Suprapubic skin (tissue), 4 donors: Measurements from ENCODE around the gene ADAMTS15. TPM values are rescaled to one million over a fixed set of nuclear protein-coding genes. Genes with fewer than 3 reads are reported as not detected.

Experiments
- DNase-seq, 2 donors: peaks; one replicate each; pipeline ENCODE4 v3.0.0-alpha.2; 2019; ENCODE audit warnings: low spot score in 2 of 2
- H3K27ac ChIP-seq: fragments of 200-600 bp; sonication (generic); one replicate; pipeline ENCODE4 v1.5.1; 2019
- H3K27me3 ChIP-seq: fragments of 200-600 bp; sonication (generic); one replicate; pipeline ENCODE4 v1.5.1; 2019
- H3K36me3 ChIP-seq: fragments of 200-600 bp; sonication (generic); one replicate; pipeline ENCODE4 v1.5.1; 2019
- H3K4me1 ChIP-seq: fragments of 200-600 bp; sonication (generic); one replicate; pipeline ENCODE4 v1.5.1; 2019
- H3K4me3 ChIP-seq: fragments of 200-600 bp; sonication (generic); one replicate; pipeline ENCODE4 v1.5.1; 2019; ENCODE audit warnings: mild to moderate bottlenecking
- H3K9me3 ChIP-seq: fragments of 200-600 bp; sonication (generic); one replicate; pipeline ENCODE4 v1.5.1; 2019
- EP300 ChIP-seq: sonication (generic); formaldehyde crosslinking; IDR thresholded peaks from one replicate; pipeline ENCODE4 v1.6.1; 2017; ENCODE audit warnings: antibody characterized with exemption
- POLR2A ChIP-seq, 2 donors: fragments of 450-650 bp; IDR thresholded peaks; one replicate each; pipeline ENCODE4 v1.6.1; 2017; ENCODE audit warnings: antibody characterized with exemption in 2 of 2, mild to moderate bottlenecking in 2 of 2, moderate library complexity in 2 of 2
- POLR2AphosphoS5 ChIP-seq, 3 donors: sonication (generic); formaldehyde crosslinking; IDR thresholded peaks; one replicate each; pipeline ENCODE4 v1.6.1; 2017; ENCODE audit warnings: antibody characterized with exemption in 3 of 3
- WGBS: methylation state at CpG from one replicate; pipeline ENCODE4 v1.1.5; 2018; 5-methylcytosine and 5-hydroxymethylcytosine counted together
- total RNA-seq, 4 donors: library from RNA; depleted of rRNA; stranded (reverse); fragments of >200 nt; gene quantifications; one replicate each; pipeline ENCODE4 v1.1.0, GENCODE V29; 2016
- TF ChIP-seq, protein P1 (sequence below), 2 donors: fragments of 200-600 bp in 1 of 2; fragments of 450-650 bp in 1 of 2; sonication (generic) in 1 of 2; IDR thresholded peaks; one replicate each; pipeline ENCODE4 v1.5.1; 2016 to 2019; ENCODE audit warnings: antibody characterized with exemption in 2 of 2, mild to moderate bottlenecking in 1 of 2, moderate library complexity in 1 of 2

The ADAMTS15 gene
- total RNA-seq, 4 donors from 2014 or later, result 3.8 to 7.2 (median 5.7) TPM

DNA sequence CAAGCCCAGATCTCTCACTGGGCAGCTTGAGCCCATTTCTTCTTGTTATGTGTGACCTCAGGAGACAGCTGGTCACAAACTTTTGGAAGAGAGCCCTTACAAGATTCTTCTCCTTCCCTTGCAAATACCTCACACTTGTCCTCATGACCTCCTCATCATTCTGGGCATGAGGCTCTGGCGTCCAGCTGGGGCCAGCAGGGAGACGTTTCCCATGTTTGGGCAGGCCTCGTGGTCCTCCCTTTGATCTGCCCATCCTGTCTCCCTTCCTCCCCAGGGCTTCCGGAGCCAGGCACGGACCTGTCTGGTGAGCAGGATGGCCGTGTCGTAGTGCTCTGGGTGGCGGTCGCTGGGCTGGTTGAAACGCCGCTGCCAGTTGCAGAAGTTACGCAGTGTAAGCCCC, 29.7 kb upstream of the ADAMTS15 start:
- no peak for TF ChIP-seq POLR2AphosphoS5 (IDR thresholded peaks at IDR 0.05)
- TF ChIP-seq, protein P1, sequence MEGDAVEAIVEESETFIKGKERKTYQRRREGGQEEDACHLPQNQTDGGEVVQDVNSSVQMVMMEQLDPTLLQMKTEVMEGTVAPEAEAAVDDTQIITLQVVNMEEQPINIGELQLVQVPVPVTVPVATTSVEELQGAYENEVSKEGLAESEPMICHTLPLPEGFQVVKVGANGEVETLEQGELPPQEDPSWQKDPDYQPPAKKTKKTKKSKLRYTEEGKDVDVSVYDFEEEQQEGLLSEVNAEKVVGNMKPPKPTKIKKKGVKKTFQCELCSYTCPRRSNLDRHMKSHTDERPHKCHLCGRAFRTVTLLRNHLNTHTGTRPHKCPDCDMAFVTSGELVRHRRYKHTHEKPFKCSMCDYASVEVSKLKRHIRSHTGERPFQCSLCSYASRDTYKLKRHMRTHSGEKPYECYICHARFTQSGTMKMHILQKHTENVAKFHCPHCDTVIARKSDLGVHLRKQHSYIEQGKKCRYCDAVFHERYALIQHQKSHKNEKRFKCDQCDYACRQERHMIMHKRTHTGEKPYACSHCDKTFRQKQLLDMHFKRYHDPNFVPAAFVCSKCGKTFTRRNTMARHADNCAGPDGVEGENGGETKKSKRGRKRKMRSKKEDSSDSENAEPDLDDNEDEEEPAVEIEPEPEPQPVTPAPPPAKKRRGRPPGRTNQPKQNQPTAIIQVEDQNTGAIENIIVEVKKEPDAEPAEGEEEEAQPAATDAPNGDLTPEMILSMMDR (IDR thresholded peaks at IDR 0.05), result no peak
- TF ChIP-seq POLR2A (IDR thresholded peaks at IDR 0.05), result no peak
- TF ChIP-seq EP300, result no peak
- no peak for DNase-seq
- Histone ChIP-seq H3K9me3 (no peaks in the 10 kb centered on the region), H3K27ac (no peak overlapping the region), H3K4me1 (peaks cover 4% of the 10 kb centered on the region), H3K36me3 (no peaks in the 10 kb centered on the region), H3K4me3 (no peak overlapping the region), H3K27me3 (peaks cover 10% of the 10 kb centered on the region)
- 59% methylated on average over 12 of the region's 12 CpGs for WGBS

DNA sequence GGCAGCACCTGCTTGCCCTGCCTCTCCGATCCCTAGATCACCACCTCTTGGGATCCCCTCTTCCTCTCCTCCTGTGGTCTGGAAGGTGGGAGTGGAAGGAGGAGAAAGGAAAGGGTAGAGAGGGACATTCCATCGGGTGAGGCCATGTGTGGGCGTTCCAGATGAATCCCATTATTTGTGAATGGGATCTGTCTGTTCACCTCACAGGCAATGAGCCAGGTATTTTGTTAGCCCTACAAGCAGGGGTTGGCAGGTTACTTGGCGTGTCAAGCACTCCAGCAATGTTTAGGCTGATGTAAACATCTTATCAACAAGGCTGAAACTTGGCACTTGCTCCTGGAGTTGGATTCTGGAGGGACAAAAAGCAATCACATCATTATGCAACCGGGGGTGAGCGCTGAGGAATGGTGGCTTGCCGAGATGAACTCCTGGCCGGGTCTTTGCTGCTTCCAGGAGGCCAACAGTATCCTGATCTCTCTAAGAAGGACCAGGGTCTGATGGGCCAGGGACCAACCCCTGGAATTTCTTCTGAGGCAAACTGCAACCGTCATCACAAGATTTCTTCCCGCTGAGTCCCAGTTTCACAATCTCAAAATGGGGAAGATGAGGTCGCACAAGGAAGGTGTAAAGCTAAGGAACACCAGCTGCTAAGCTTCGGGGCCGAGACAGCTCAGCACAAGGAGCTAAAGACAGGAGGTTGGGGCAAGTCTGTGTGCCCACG, 27.8 kb upstream of the ADAMTS15 start:
- DNase-seq, result no peak
- WGBS, result 65% methylated on average over 11 of the region's 14 CpGs

DNA sequence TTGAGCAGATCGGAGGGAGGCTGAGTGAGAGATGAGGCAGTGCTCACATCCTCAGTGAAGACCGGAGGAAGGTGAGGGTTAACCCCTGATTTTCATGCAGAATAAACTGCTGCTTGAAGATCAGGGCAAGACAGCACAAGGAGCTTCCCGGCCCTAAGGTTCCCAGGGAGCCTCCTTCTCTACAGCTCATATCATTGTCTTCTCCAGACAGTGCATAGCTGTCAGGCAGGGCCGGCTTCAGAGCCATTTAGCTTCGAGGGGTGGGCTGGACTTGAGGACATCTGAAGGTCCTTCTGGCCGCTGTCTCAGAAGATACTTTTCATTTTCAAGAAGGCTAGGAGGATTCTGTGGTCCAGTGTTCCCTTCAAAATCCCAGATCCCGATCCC, 27.3 kb upstream of the ADAMTS15 start:
- Histone ChIP-seq H3K4me3 (no peak overlapping the region), H3K36me3 (no peaks in the 10 kb centered on the region), H3K27me3 (peaks cover 13% of the 10 kb centered on the region), H3K9me3 (no peaks in the 10 kb centered on the region), H3K4me1 (peaks cover 5% of the 10 kb centered on the region), H3K27ac (no peak overlapping the region)
- DNase-seq, result no peak
- TF ChIP-seq POLR2A (IDR thresholded peaks at IDR 0.05), result no peak
- no peak for TF ChIP-seq EP300
- no peak for TF ChIP-seq POLR2AphosphoS5 (IDR thresholded peaks at IDR 0.05)
- TF ChIP-seq, protein P1 (IDR thresholded peaks at IDR 0.05), result no peak
- 79% methylated on average over 6 of the region's 7 CpGs for WGBS

More for the DNA sequence above, 27.8 kb upstream of the ADAMTS15 start:
- H3K27ac ChIP-seq, result no peak overlapping the region
- H3K9me3 ChIP-seq, result no peaks in the 10 kb centered on the region
- TF ChIP-seq POLR2AphosphoS5 (IDR thresholded peaks at IDR 0.05) (no peak), EP300 (no peak), POLR2A (IDR thresholded peaks at IDR 0.05) (no peak)
- TF ChIP-seq, protein P1 (IDR thresholded peaks at IDR 0.05), result no peak
- H3K4me1 ChIP-seq, result peaks cover 4% of the 10 kb centered on the region
- no peak overlapping the region for H3K4me3 ChIP-seq
- H3K36me3 ChIP-seq, result no peaks in the 10 kb centered on the region
- peaks cover 11% of the 10 kb centered on the region for H3K27me3 ChIP-seq

DNA sequence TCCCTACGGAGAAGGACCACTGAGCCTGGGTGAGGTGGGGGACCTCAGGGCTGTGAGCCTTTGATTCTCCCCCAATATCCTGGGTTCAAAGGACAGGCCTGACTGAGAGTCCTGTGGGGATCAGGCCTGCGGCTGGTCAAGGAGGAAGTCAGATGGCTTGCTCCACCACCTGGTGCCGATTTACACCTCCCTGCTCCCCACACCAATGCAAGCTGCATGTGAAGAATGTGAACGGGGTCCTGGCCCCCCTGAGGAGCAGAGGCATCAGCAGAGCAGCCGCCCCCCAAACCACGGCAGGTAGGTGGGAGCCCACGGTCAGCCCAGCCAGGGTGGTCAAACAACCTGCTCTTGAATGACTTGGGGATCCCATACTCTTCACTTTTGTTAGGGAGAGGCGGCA, 26.7 kb upstream of the ADAMTS15 start:
- no peak for TF ChIP-seq EP300
- TF ChIP-seq, protein P1 (IDR thresholded peaks at IDR 0.05), result no peak
- no peak for TF ChIP-seq POLR2AphosphoS5 (IDR thresholded peaks at IDR 0.05)
- no peak for TF ChIP-seq POLR2A (IDR thresholded peaks at IDR 0.05)
- H3K9me3 ChIP-seq, result no peaks in the 10 kb centered on the region
- H3K27ac ChIP-seq, result no peak overlapping the region
- no peaks in the 10 kb centered on the region for H3K36me3 ChIP-seq
- WGBS, result 100% methylated on average over 6 of the region's 8 CpGs
- DNase-seq, result no peak
- peaks cover 16% of the 10 kb centered on the region for H3K27me3 ChIP-seq
- no peak overlapping the region for H3K4me3 ChIP-seq
- peaks cover 10% of the 10 kb centered on the region for H3K4me1 ChIP-seq

DNA sequence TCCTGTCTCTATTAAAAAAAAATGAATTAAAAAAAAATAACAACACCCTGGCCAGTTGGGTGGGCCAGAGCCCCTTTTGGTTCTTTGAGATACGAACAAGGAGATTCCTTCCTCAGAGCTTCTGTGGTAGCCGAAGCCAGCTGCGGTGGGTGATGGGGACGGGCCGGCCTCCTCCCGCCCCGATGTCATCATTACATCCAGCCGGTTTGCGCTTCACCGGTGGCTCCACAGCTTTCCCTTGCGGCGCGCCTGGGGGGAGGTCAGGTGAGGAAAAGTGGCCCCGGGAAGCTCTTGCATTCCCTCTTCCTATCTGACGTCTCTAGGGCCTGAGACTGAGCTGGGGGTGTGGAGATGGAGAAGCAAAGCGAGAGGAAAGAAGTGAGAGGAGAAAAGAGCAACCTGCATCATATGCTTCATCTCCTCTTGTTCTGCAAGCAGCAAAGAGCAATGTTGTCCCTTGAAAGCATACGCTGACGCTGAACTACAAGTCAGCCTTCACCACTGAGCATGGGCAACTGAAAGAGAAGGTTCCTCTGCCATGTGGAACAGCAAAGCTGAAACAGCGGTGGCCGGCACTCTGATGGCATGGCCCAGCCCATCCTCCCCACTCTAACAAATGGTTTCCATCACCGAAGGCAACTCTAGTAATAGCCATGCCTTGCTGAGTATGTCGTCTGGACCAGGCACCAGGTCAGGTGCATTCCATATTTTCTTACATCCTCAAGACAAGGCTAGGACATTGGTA, 26.0 kb upstream of the ADAMTS15 start:
- Histone ChIP-seq H3K4me3 (no peak overlapping the region), H3K9me3 (no peaks in the 10 kb centered on the region), H3K4me1 (peaks cover 17% of the 10 kb centered on the region), H3K36me3 (no peaks in the 10 kb centered on the region), H3K27me3 (peaks cover 23% of the 10 kb centered on the region), H3K27ac (no peak overlapping the region)
- TF ChIP-seq EP300 (no peak), POLR2AphosphoS5 (IDR thresholded peaks at IDR 0.05) (no peak), POLR2A (IDR thresholded peaks at IDR 0.05) (no peak)
- TF ChIP-seq, protein P1 (IDR thresholded peaks at IDR 0.05), result no peak
- no peak for DNase-seq
- 93% methylated on average over 22 of the region's 22 CpGs for WGBS
